NCI-H2107 treated with DMSO at 0.1 percent for 48 hours (cell line): ENCODE data around the gene CD2BP2.
A peak's percentile ranks its signal among the peaks of the same experiment; 100 is the strongest.
"Not testable (repeated sequence)": the region's sequence is repeated elsewhere in the genome, so short reads cannot be mapped to it uniquely, and the experiment has no call there.

Experiments used
- DNase-seq: peaks from one replicate; lab custom pipeline; 2025; ENCODE audit not compliant: unreplicated experiment; lab: John Stamatoyannopoulos, UW

CD2BP2 gene

GRCh38 chr16:30343491-30343820 lies 11.7 kb downstream of the CD2BP2 start:
- DNase-seq: not testable (repeated sequence)

- no peak for DNase-seq
These were observed 12.2 kb downstream of the CD2BP2 start for GRCh38 chr16:30342751-30343490.

GRCh38 chr16:30341971-30342370 lies 13.1 kb downstream of the CD2BP2 start:
- not testable (repeated sequence) for DNase-seq

- no peak for DNase-seq
These were observed 14.5 kb downstream of the CD2BP2 start for GRCh38 chr16:30340621-30341020.

- DNase-seq: not testable (repeated sequence)
These were observed 16.4 kb downstream of the CD2BP2 start for GRCh38 chr16:30338715-30339114.

GRCh38 chr16:30337964-30338357 lies 17.1 kb downstream of the CD2BP2 start:
- not testable (repeated sequence) for DNase-seq

- no peak for DNase-seq
These were observed 19.3 kb downstream of the CD2BP2 start for GRCh38 chr16:30335598-30336474.

GRCh38 chr16:30335028-30335597 lies 20.0 kb downstream of the CD2BP2 start:
- peak; percentile 42 for DNase-seq

- not testable (repeated sequence) for DNase-seq
These were observed 20.6 kb downstream of the CD2BP2 start for GRCh38 chr16:30334473-30334989.

GRCh38 chr16:30324220-30324619 lies 30.9 kb downstream of the CD2BP2 start:
- DNase-seq: not testable (repeated sequence)

- not testable (repeated sequence) for DNase-seq
These were observed 36.5 kb downstream of the CD2BP2 start for GRCh38 chr16:30318647-30319046.

GRCh38 chr16:30310937-30311336 lies 44.2 kb downstream of the CD2BP2 start:
- DNase-seq: not testable (repeated sequence)

- DNase-seq: not testable (repeated sequence)
These were observed 45.9 kb downstream of the CD2BP2 start for GRCh38 chr16:30309255-30309654.
